Medulla oblongata (tissue), 1 donor: ENCODE results near the gene FAM3A.
"Not testable (repeated sequence)": the region's sequence is repeated elsewhere in the genome, so short reads cannot be mapped to it uniquely, and the experiment has no call there.

Experiments used
- DNase-seq: peaks from one replicate; pipeline ENCODE4 v3.0.0-alpha.2; 2015; ENCODE audit errors: extremely low spot score

FAM3A gene, protein sequence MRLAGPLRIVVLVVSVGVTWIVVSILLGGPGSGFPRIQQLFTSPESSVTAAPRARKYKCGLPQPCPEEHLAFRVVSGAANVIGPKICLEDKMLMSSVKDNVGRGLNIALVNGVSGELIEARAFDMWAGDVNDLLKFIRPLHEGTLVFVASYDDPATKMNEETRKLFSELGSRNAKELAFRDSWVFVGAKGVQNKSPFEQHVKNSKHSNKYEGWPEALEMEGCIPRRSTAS

DNA sequence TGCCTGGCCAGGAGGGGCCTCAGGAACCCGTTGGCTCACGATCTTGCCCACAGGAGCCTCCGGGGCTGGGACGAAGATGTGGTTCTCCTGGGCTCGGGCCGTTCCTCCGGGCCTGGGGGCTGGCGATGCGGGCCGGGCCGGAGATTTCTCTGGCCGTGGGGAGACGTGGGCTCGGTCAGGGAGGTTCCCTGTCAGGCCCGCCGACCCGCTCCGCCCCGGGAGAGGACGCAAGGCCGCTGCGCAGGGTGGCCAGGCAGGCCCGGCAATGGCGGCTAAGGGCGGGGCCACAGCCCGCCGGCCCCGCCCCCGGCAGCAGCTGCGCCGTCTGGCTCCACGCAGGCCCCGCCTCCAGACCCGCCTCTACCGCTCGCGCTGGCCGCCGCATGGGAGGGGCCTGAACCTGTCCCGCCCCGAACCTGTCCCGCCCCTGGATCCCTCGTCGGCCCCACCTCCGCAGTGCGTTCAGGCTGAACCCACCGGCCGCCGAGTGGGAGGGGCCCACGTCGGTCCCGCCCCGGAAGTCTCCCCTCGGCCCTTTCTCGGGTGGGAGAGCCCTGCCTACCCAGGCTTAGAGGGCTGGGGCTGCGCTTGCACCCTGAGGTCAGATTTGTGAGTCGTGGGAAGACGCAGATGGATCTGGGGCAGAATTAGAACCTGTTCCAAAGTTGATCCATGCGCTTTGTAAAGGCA is at the start of gene FAM3A:
TSS of gene FAM3A (minus strand) at position 267 of the 690 bp plus-strand sequence. CDS start 460 bp downstream, outside the sequence.
- peak; percentile 90 for DNase-seq

DNA sequence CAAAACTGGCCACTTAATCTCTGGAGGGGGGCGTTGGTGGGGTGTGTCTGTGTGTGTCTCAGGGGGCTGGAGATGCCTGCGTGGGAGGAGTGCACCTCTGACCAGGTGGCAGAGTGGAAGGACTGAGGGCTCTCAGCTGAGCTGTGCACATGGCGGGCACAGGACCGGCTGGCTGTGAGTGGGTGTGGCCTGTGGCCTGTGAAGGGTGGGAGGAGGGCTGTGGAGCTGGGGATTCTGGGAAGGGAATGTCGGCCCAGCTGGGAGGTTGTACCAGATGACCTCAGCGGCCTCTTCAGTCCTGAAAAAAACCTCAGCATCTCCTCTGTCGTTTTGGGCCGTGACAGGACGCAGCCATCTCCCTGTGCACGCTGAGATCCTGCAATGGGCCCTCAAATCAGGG is 46.3 kb upstream of the FAM3A start:
- not testable (repeated sequence) for DNase-seq

DNA sequence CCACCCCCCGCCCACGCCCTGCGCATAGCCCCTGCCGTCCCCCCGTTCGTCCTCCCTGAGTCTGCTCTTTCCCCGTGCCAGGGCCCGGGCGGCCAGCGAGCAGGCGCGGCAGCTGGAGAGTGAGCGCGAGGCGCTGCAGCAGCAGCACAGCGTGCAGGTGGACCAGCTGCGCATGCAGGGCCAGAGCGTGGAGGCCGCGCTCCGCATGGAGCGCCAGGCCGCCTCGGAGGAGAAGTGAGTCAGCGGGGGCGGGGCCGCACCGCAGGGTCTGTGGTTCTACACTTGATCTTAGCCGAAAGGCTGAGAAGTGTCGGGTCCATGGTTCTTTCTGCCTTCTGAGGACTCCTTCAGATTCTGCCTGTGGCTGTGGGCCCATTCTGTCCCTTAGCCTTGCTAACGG is 44.3 kb upstream of the FAM3A start:
- not testable (repeated sequence) for DNase-seq

DNA sequence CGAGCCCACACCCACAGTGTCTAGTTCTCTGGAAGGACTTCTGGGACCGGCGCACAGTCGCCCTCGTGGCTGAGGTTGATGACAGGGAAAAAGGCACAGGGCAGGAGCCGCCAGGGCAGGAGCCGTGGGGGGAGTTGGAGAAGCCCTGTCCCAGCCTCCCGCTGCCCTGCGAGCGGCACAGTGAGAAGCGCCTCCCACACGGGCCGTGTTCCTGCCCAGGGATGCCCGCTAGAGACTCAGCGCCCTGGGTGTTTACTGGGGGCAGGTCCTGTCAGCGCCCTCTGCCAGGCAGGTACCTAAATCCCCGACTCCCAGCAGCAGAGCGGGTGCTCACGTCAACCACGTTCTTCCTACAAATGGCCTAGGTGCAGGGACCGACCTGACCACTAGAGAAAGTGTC is 42.9 kb upstream of the FAM3A start:
- not testable (repeated sequence) for DNase-seq

DNA sequence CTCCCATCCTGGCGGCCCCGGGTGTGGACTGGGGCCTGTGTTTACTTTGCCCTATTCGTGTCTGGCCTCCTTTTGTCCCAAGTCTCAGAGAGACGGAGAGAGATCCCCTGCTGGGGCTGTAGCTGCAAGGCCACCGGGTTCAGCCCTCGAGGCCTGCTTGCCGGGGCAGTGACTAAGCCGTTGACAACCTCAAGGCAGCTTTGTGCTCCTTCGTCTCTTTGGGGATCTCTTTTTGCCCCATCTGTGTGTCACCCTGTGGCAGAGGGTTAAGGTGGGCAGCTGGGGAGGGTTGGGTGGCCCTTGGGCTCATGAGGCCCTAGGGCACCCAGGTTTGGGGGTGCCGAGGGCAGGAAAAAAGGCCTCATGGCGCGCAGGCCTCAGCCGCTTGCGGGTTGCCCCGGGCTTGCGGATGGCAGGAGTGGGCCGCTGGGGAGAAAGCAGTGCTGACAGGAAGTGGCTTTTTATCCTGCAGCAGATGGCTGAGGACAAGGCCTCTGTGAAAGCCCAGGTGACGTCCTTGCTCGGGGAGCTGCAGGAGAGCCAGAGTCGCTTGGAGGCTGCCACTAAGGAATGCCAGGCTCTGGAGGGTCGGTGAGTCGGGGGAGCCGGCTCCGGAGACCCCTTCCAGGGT is 42.1 kb upstream of the FAM3A start:
- DNase-seq: not testable (repeated sequence)

DNA sequence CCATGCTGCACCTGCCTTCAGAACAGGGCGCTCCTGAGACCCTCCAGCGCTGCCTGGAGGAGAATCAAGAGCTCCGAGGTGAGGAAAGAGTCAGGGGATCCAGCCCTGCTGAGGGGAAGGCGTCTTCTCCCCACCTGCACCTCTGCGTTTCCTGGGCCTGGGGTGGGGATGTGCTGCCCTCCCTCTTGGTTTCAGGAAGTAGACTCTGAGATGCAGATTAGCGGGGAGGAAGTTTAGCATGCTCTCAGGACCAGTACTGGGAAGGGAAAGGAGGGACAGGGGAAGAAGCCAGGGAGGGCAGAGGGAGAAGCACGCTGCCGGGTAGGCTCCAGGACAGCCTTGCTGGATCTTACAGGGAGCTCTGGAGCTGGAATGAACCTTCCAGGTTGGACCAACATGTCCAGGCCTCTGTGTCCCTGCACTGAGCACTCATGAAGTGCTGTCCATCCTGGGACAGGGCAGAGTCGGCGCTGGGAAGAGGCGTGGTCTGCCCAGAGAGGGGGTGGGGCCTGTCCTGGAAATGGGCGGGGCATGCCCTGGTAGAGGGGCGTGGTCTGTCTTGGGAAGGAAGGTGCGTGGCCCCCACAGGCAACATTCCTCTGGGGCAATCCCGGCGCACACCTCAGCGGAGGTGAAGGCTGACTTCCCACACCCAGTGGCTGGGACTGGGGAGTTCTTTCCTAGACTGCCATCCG is 36.2 kb upstream of the FAM3A start:
- DNase-seq: not testable (repeated sequence)

DNA sequence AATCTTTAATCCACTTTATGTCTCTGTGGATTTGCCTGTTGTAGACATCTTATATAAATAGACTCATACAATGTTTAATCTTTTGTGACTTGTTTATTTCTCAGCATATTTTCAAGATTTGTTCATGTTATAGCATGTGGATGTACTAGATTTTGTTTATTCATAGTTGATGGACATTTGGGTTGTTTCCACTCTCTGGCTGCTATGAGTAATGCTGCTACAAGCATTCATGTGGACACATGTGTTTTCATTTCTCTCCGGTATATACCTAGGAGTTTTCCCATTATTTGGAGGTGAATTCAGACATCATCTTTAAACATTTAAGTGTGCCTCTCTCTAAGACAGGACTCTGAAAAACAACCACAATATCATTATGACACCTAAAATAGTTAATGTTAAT is 33.7 kb upstream of the FAM3A start:
- DNase-seq: no peak

DNA sequence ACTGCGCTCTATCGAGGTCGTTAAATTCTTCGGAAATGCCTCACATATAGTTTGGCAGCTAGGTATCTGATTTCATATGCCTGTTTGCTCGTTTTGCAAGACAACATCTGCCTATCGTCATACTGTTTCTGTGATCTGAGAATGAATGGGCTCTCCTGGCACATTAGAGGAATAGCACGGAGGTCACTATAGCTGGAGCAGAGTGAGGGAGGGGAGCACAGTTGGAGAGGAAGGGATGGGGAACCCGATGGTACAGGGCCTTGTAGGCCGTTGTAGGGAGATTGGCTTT is 31.9 kb upstream of the FAM3A start:
- no peak for DNase-seq

DNA sequence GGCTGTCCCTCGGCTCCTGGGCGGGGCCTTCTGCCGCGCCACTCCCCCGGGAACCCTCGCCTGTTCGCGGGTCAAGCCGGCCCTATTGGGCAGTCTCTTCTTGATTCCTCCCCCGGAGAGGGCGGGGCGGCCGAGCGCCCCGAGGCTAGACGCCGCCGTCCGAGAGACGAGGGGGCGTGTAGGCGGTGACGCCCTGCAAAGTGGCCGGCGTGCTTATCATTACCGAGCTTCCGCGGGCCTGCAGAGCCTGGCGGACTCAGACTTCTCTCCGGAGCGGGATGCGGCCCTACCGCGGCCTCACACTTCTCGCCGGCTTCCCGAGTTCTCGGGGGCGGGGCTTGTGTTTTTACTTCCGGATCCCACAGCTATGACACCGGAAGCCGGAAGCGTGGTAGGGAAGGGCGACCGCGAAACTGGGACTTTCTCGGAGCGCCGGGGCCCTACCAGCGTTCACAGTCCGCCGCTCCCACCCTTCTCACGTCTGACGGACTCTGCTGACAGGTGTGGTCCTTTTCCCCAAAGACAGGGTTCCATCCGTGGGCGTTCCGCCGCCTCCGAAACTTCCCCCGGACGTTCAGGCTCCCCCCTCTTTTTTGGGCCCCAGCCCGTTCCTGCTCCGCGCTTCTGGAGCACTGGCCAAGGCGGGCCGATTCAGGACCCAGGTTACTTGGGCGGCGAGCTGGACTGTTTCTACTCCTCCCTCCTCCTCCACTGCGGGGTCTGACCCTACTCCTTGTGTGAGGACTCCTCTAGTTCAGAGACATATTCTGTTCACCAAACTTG is 31.4 kb upstream of the FAM3A start, which contains the start of gene IKBKG:
TSS of gene IKBKG (plus strand) at position 376 of the 783 bp plus-strand sequence. CDS start 4,383 bp downstream, outside the sequence.
- peak; percentile 92 for DNase-seq

DNA sequence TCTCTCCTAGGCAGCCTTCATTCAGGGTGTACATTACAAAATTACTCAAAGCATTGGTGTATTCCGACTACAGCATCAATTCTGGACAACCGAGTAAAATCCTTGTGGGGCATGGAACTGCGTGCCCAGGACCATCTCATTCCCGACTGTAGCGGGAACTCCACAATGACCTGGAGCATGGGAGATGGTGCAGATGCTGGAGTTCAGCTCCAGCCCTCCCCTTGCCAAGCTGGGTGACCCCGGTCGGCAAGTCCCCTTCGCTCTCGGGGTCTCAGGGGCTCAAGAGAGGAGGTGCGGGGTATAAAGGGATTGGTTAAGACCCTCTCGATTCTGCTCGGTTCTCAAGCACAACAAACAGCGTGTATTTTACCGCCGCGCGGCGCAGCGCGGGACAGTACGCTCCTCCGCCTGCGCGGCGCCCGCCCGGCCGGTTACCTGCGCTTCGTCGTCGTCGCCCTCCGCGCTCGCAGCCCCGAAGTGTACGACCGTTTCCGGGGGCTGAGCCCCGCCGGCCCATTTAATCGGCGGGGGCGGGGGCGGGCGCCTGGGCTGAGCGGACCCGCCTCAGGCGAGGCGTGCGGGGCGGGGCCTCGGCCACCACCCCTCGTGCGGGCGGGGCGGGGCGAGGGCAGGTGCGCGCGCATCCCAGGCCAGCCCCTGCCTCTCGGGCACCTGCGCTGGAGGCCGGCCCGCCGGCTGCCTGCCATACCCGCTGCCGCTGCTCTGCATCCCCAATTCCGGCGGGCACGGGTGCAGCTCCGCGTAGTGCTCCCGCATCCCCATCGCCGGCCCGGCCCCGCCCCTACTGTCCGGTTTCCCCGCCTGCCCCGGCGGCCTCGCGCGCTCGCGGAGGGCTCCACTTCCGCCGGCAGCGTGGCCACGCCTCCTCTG is 30.6 kb upstream of the FAM3A start, which contains the start of gene G6PD:
TSS of gene G6PD (minus strand) at position 493 of the 891 bp plus-strand sequence. CDS start 691 bp downstream, outside the sequence.
- DNase-seq: peak; percentile 43

DNA sequence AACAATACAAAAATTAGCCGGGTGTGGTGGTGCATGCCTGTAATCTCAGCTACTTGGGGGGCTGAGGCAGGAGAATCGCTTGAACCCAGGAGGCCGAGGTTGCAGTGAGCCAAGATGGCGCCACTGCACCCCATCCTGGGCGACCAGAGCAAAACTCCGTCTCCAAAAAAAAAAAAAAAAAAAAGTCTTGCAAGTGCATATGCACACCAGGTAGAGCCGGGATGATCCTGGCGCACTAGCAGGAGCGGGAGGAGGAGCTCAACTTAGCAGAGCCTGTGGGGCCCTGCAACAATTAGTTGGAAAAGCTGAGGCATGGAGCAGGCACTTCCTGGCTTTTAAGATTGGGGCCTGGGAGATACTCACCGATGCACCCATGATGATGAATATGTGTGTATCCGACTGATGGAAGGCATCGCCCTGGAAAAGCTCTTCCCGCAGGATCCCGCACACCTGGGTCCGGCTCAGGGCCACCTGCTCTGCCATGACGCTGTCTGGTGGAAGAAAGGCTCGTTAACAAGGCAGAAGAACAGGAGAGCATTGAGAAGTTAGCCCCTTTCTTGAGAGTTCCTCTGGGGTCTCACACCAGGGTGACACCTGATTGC is 29.7 kb upstream of the FAM3A start:
- DNase-seq: no peak

DNA sequence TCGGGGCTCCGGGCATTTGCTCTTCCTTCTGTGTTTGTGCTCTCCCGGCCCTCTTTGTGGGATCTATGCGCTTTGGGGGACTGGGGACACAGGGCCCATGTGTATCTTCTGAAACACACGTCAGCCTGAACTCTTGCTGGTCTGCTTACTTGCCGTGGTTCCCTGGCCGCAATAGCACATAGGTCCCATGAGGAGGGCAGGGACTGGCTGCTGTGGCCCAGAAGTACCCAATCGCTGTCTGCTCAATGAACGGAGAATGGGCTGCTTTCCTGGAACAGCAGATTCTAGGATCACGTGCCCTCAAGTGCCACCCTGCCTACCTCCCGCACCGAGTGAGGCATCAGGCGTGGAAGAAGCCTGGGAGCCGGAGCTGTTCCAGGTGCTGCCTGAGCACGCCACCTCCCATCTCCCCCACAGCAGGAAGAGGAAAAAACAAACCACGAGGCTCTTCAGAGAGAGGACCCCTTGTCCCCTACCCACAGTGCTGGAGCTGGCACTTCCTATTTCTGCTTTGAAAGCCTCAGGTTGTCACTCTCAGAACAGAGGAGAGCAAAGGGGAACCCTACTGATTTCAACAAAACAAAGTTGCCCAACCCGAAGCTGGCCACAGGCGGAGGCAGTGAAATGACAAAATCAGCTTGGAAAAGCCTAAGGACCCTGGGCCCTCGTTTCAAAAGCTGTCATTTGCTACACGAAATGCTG is 26.8 kb upstream of the FAM3A start:
- peak; percentile 46 for DNase-seq

DNA sequence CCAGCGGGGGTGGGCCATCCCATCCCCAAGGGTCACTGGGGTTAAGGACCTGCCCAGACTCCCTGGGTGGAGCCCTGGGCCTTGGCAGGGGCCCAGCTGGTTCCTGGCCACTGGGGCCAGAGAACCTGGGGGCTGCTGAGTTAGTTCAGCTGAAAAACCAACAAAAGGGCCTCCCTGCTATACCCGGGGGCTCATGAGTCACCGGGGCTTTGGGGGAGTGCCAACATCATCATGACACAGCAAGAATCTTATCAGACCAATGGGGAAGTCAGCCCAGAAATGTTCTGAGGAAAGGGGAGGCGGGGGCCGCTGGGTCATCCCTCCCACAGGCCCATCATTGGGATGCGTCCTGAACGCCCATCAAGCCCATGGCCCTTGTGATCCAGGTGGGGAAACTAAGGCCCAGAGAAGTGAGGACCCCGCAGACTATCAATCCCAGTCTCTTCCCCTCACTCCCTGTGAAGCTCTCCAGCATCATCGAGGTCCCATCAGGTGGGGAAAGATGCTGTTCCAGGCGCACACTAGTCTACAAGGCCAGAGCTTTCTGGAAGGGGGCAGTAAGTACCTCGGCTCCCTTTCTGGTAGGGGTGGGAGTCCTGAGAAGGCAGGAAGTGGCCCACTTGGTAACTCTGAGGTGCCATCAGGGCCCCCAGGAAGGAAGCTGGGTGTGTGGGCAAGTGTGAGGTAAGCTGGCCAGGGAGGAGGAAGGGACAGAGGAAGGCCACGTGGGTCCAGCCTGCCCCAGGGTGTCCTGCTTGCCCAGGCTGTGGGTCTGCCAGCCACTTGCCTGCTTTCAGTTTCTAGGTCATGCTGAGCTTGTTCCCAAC is 26.1 kb upstream of the FAM3A start:
- peak; percentile 60 for DNase-seq

DNA sequence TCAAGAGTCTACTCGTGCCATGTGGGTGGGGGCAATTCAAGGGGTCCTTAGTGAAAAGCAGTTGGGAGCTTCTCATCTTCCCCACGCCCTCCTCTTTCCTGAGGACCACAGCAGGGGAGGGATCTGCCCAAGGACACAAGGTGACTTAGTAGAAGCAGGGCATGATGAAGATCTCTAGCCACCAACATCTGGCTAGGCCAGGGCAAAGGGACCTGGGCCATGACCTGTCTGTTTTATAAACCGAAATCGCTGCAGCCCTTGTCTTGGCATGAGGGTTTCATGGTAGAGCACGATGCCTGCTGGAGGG is 25.5 kb upstream of the FAM3A start:
- DNase-seq: no peak

DNA sequence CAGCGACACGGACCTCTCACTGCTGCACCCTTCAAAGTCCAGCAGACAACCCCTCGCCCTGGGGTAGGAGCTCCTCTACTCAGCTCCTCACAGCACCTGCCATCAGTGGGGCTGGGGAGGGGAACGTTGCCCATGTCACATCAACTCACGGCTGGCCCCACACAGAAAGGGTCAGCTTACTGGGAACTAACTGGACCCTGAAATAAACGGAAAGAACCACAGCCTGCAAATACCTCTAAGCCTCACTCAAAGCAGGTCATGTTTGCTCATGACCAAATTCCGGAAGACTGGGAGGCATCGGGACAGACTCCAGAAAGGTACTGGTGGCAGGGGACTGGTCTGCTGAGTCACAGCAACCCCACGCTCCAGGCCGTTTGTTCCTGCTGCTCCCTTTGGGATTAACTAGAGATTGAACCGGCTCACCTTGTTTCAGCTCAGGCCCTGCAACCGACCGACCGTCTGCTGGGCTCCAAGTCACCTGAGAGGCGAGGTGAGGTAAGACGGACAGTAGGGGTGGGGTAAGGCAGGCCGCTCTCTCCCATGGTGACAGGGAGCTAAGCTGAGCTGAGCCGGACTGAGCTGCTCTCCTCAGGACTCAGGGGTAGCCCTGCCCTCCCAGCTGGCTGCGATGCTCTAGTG is 25.0 kb upstream of the FAM3A start:
- no peak for DNase-seq

DNA sequence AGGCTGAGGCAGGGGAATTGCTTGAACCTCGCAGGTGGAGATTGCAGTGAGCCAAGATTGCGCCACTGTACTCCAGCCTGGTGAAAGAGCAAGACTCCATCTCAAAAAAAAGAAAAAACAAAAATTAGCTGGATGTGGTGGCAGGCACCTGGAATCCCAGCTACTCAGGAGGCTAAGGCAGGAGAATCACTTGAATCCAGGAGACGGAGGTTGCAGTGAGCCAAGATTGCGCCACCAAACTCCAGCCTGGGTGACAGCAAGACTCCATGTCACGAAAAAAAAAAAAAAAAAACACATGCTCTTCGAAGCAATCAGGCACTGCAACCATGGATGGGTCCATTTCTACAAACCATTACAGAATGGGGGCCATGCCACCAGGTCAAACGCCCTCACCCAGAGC is 24.3 kb upstream of the FAM3A start:
- DNase-seq: not testable (repeated sequence)

DNA sequence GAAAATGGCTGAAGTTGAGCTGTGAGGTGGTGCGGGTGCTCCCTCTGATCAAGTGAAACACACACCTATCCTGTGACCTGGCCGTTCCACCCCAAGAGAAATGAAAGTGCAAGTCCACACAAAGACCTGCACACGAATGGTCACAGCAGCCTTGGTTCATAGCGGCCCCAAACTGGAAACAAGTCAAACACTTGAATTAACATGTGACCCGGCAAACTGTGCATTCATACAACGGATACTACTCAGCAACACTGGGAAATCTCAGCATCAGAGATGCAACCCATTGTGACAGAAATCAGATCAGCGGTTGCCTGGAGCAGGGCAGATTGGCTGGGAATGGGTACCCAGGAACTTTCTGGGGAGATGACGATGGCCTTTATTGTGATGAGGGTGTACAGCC is 23.0 kb upstream of the FAM3A start:
- DNase-seq: peak; percentile 67

DNA sequence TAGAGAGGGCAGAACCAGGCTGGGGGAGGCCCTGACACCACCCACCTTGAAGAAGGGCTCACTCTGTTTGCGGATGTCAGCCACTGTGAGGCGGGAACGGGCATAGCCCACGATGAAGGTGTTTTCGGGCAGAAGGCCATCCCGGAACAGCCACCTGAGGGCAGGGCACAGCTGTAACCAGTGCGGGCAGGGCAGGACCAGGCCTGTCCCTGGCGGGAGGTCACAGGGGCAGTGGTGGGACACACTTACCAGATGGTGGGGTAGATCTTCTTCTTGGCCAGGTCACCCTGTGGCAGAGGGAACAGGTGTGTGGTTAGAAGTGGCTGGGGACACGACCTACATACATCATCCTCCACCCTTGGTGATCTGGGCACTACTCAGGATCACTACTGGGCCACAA is 19.9 kb upstream of the FAM3A start:
- no peak for DNase-seq
